Keratinocyte (primary cell): ENCODE data around the gene MARCHF2.

Experiments
- EZH2 ChIP-seq: IDR thresholded peaks from one replicate; pipeline ENCODE4 v1.6.1; 2012; ENCODE audit warnings: inconsistent platforms, mild to moderate bottlenecking, low read length, moderate library complexity
- TF ChIP-seq, protein P1 (sequence below), 3 experiments: IDR thresholded peaks in 1 of 3; conservative IDR thresholded peaks in 1 of 3; optimal IDR thresholded peaks in 1 of 3; 2 replicates in 2 of 3; 3 replicates in 1 of 3; pipeline versions ENCODE3 to v1.5.1; 2011; ENCODE audit warnings: low read length in 3 of 3, mild to moderate bottlenecking in 3 of 3, moderate library complexity in 2 of 3, control low read depth in 1 of 3, inconsistent platforms in 1 of 3; ENCODE audit not compliant: insufficient read depth in 2 of 3; ENCODE audit errors: extremely low read depth in 1 of 3

DNA sequence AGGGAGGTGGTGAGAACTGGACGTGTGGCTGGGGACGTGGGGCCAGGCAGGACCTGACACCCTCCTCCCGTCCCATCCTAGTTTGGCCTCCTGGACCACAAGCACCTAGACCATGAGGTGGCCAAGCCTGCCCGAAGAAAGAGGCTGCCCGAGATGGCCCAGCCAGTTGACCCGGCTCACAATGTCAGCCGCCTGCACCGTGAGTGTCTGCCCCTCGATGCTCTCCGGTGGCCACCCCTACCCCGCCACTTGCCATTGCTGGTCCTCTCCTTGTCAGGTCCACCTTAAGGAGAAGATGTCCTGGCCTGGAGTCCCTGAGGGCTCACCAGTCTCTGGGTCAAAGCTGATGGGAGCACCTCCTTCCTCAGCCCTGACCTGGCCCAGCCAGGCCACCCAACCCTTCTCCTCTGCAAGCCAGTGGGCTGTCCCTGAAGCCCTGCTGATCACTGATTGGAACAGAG lies 47.0 kb upstream of the MARCHF2 start:
- no peak for TF ChIP-seq EZH2
- TF ChIP-seq, protein P1, sequence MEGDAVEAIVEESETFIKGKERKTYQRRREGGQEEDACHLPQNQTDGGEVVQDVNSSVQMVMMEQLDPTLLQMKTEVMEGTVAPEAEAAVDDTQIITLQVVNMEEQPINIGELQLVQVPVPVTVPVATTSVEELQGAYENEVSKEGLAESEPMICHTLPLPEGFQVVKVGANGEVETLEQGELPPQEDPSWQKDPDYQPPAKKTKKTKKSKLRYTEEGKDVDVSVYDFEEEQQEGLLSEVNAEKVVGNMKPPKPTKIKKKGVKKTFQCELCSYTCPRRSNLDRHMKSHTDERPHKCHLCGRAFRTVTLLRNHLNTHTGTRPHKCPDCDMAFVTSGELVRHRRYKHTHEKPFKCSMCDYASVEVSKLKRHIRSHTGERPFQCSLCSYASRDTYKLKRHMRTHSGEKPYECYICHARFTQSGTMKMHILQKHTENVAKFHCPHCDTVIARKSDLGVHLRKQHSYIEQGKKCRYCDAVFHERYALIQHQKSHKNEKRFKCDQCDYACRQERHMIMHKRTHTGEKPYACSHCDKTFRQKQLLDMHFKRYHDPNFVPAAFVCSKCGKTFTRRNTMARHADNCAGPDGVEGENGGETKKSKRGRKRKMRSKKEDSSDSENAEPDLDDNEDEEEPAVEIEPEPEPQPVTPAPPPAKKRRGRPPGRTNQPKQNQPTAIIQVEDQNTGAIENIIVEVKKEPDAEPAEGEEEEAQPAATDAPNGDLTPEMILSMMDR (optimal IDR thresholded peaks at IDR 0.05 in 1 of 3, IDR thresholded peaks at IDR 0.05 in 1 of 3, conservative IDR thresholded peaks at IDR 0.05 in 1 of 3; ENCODE audit: extremely low read depth in 1 of 3, insufficient read depth in 2 of 3, low read length in 3 of 3): no peak
